ENCODE measurements around the gene RCC2. TPM values are rescaled to one million over a fixed set of nuclear protein-coding genes. Genes with fewer than 3 reads are reported as not detected.

Gene RCC2
- total RNA-seq, 1 experiment from 2014 or later, result 82.7 TPM

- H3K4me1 ChIP-seq (ENCODE audit: insufficient read depth, low read length), result no peaks in the 10 kb centered on the region
- H3K9me2 ChIP-seq (replicated peaks; ENCODE audit: low read length), result no peaks in the 10 kb centered on the region
- no peak for ATAC-seq
- H3K27me3 ChIP-seq (ENCODE audit: low read length), result no peaks in the 10 kb centered on the region
- H3K9ac ChIP-seq (ENCODE audit: low read length), result no peak overlapping the region
- no peak overlapping the region for H2AFZ ChIP-seq (ENCODE audit: low read length)
- CTCF ChIA-PET, result no interaction called here
- DNase-seq, result no peak
- H3K27ac ChIP-seq (ENCODE audit: low read length), result no peak overlapping the region
- POLR2A ChIA-PET (ENCODE audit: unreplicated experiment), result no interaction called here
- no peaks in the 10 kb centered on the region for H4K20me1 ChIP-seq (ENCODE audit: low read length)
- BruUV-seq (replicated peaks), result no TSS peak
- no peaks in the 10 kb centered on the region for H3F3A ChIP-seq (ENCODE audit: low read length, unreplicated experiment)
- no peak overlapping the region for H3K4me3 ChIP-seq (ENCODE audit: low read length)
- TF ChIP-seq EZH2 (IDR thresholded peaks at IDR 0.05; ENCODE audit: low read length, unreplicated experiment), result no peak
- TF ChIP-seq CTCF (conservative IDR thresholded peaks at IDR 0.05; ENCODE audit: low read depth, low read length), result no peak
- TF ChIP-seq EZH2phosphoT487 (IDR thresholded peaks at IDR 0.05; ENCODE audit: borderline replicate concordance, low read length), result no peak
- intact Hi-C loops (cut with micrococcal nuclease), result no loop called here
- H3K9me3 ChIP-seq (ENCODE audit: low read length), result no peaks in the 10 kb centered on the region
- H3K4me2 ChIP-seq (ENCODE audit: low read length), result no peak overlapping the region
- no peaks in the 10 kb centered on the region for H3K79me2 ChIP-seq (ENCODE audit: low read length)
- no peaks in the 10 kb centered on the region for H3K36me3 ChIP-seq (ENCODE audit: low read depth, low read length)
Observed at GRCh38 chr1:17359031-17359430, 80.4 kb downstream of the RCC2 start.

GRCh38 chr1:17358557-17358956, 80.9 kb downstream of the RCC2 start:
- POLR2A ChIA-PET (ENCODE audit: unreplicated experiment), result no interaction called here
- BruUV-seq (replicated peaks), result no TSS peak
- Histone ChIP-seq H3K27ac (ENCODE audit: low read length) (no peak overlapping the region), H3K4me3 (ENCODE audit: low read length) (no peak overlapping the region), H3K27me3 (ENCODE audit: low read length) (no peaks in the 10 kb centered on the region), H3K36me3 (ENCODE audit: low read depth, low read length) (no peaks in the 10 kb centered on the region), H3K9ac (ENCODE audit: low read length) (no peak overlapping the region), H3K79me2 (ENCODE audit: low read length) (no peaks in the 10 kb centered on the region), H3K4me2 (ENCODE audit: low read length) (no peak overlapping the region), H3F3A (ENCODE audit: low read length, unreplicated experiment) (no peaks in the 10 kb centered on the region), H2AFZ (ENCODE audit: low read length) (no peak overlapping the region), H3K4me1 (ENCODE audit: insufficient read depth, low read length) (no peaks in the 10 kb centered on the region), H3K9me3 (ENCODE audit: low read length) (no peaks in the 10 kb centered on the region), H4K20me1 (ENCODE audit: low read length) (no peaks in the 10 kb centered on the region), H3K9me2 (replicated peaks; ENCODE audit: low read length) (no peaks in the 10 kb centered on the region)
- ATAC-seq (no peak), DNase-seq (no peak)
- CTCF ChIA-PET, result no interaction called here
- intact Hi-C loops (cut with micrococcal nuclease), result no loop called here
- TF ChIP-seq EZH2phosphoT487 (IDR thresholded peaks at IDR 0.05; ENCODE audit: borderline replicate concordance, low read length), result no peak

Other genes with a start within 250 kb of the RCC2 start
- 0.35 and 0.73 TPM in 2 replicates for gene PADI1, start 234.5 kb downstream of the RCC2 start, total RNA-seq (2014; rRNA removed)
- gene PADI3, start 190.6 kb downstream of the RCC2 start, total RNA-seq (2014; rRNA removed), result 0.26 TPM in 1 of 2 replicates, not detected in the other
- 0.04 and 0.92 TPM in 2 replicates for gene PADI4, start 131.5 kb downstream of the RCC2 start, total RNA-seq (2014; rRNA removed)
- gene PADI6, start 67.5 kb downstream of the RCC2 start, total RNA-seq (2014; rRNA removed), result not detected in 2 replicates
- gene ARHGEF10L, start 100.0 kb upstream of the RCC2 start, total RNA-seq (2014; rRNA removed), result 11.2 and 11.3 TPM in 2 replicates

All from PC-3 (cell line).